ENCODE measurements around the gene CCNY.

CCNY gene

DNA sequence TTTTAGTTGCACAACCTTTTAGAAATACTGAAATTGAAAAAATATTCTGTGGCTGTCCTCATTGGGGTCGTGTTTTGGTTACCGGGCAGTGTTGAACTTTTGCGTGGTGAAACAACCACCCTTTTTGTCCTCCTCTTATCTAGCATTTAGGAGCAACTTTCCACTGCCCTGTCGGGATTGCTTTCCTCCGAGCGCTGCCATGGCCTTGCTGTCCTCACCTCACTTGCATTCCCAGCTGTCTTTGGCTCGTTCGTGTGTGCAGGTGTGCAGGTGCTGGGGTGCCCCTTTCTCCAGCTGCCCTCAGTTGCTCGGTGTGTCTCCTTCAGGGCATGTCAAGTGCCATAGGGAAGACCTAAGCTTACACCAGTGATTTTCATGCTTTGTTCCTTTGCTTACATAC lies 151.9 kb downstream of the CCNY start:
- Histone ChIP-seq H3K14ac (ENCODE audit: low read length in 2 of 2) (no peak overlapping the region), H3K4me1 (ENCODE audit: control insufficient read depth, insufficient read depth, low read depth, low read length) (peaks cover 8% of the 10 kb centered on the region), H4K91ac (ENCODE audit: low read length) (no peak overlapping the region), H3K4me2 (ENCODE audit: low read length, poor library complexity, severe bottlenecking) (no peak overlapping the region), H3K27me3 (ENCODE audit: control insufficient read depth in 1 of 2, insufficient read depth in 1 of 2, low read length in 2 of 2) (no peaks in the 10 kb centered on the region), H4K8ac (ENCODE audit: low read length) (no peak overlapping the region), H3K23ac (ENCODE audit: low read length in 2 of 2) (peak overlapping the region in 1 of 2 experiments; percentile 9), H3K4ac (ENCODE audit: low read depth in 1 of 2, low read length in 2 of 2) (no peak overlapping the region), H3K27ac (ENCODE audit: low read length, poor library complexity, severe bottlenecking) (no peak overlapping the region), H2AK5ac (ENCODE audit: low read length, severe bottlenecking) (no peak overlapping the region), H2BK15ac (ENCODE audit: low read depth, poor library complexity, severe bottlenecking) (no peak overlapping the region), H3K36me3 (ENCODE audit: control insufficient read depth in 1 of 2, insufficient read depth in 2 of 2, low read depth in 1 of 2, low read length in 2 of 2) (peaks cover 15 to 44% of the 10 kb centered on the region in 2 experiments), H2BK5ac (ENCODE audit: low read depth, low read length, poor library complexity, severe bottlenecking) (no peak overlapping the region), H3K9me3 (ENCODE audit: control insufficient read depth, low read length) (no peaks in the 10 kb centered on the region), H2BK12ac (ENCODE audit: low read length in 2 of 2) (peak overlapping the region in 1 of 2 experiments; percentile 67), H3K79me1 (replicated peaks; ENCODE audit: low read length, poor library complexity, severe bottlenecking) (peaks cover 30% of the 10 kb centered on the region), H3K18ac (ENCODE audit: low read depth in 1 of 2, low read length in 2 of 2) (no peak overlapping the region), H3K9ac (ENCODE audit: low read length) (no peak overlapping the region), H2BK120ac (ENCODE audit: low read depth, low read length) (no peak overlapping the region), H2AFZ (ENCODE audit: low read depth, low read length) (no peak overlapping the region), H3K4me3 (ENCODE audit: insufficient read depth in 1 of 2, low read depth in 1 of 2, low read length in 2 of 2) (no peak overlapping the region)
- DNase-seq, result no peak
- 99% methylated on average over 9 of the region's 9 CpGs for WGBS

DNA sequence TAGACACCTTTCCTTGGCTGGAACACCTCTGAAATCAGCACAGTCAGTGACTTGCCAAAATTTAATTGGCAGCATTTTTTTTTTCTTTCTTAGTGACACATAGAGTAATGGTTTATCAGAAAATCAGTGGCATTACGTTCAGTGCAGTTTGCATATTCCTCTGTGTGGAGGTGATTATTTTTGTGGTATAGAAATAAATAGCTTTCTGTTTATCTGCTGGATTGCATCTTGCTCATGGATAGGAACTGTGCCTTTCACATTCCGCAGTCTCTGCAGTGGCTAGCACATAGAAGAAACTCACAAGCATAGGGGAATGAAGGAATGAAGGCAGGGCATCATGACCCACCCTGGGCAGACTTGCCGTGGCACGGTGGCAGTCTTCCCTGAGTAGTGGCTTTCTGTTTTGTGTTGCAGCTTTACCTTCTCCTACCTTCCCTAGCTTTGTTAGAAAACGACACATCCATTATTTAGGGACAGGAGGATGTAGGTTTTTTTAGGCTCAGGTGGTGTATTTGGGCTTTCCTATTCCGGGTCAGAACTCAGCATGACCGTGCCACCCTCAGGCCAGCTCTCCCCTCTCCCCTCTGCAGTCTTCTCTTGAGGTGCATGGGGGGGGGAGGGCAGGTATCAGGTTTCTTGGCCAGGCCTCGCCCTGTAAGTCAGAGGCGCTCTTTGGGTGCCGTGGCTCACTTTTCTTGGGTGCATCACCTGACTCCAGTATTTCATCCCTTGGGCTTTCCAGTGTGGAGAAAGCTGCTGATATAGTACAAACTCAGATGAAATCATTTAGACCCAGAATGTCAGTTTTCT lies 156.3 kb downstream of the CCNY start:
- H2BK5ac ChIP-seq (ENCODE audit: low read depth, low read length, poor library complexity, severe bottlenecking), result no peak overlapping the region
- peaks cover 36% of the 10 kb centered on the region for H3K79me1 ChIP-seq (replicated peaks; ENCODE audit: low read length, poor library complexity, severe bottlenecking)
- H2AFZ ChIP-seq (ENCODE audit: low read depth, low read length), result no peak overlapping the region
- H4K8ac ChIP-seq (ENCODE audit: low read length), result no peak overlapping the region
- peaks cover 10% of the 10 kb centered on the region for H3K4me1 ChIP-seq (ENCODE audit: control insufficient read depth, insufficient read depth, low read depth, low read length)
- no peaks in the 10 kb centered on the region for H3K27me3 ChIP-seq (ENCODE audit: control insufficient read depth in 1 of 2, insufficient read depth in 1 of 2, low read length in 2 of 2)
- no peak overlapping the region for H3K9ac ChIP-seq (ENCODE audit: low read length)
- H3K4me3 ChIP-seq (ENCODE audit: insufficient read depth in 1 of 2, low read depth in 1 of 2, low read length in 2 of 2), result no peak overlapping the region
- no peak overlapping the region for H2BK120ac ChIP-seq (ENCODE audit: low read depth, low read length)
- no peak overlapping the region for H3K4ac ChIP-seq (ENCODE audit: low read depth in 1 of 2, low read length in 2 of 2)
- no peak overlapping the region for H4K91ac ChIP-seq (ENCODE audit: low read length)
- WGBS, result 95% methylated on average over 9 of the region's 10 CpGs
- H3K23ac ChIP-seq (ENCODE audit: low read length in 2 of 2), result no peak overlapping the region
- no peak overlapping the region for H2AK5ac ChIP-seq (ENCODE audit: low read length, severe bottlenecking)
- no peaks in the 10 kb centered on the region for H3K9me3 ChIP-seq (ENCODE audit: control insufficient read depth, low read length)
- no peak overlapping the region for H3K4me2 ChIP-seq (ENCODE audit: low read length, poor library complexity, severe bottlenecking)
- no peak overlapping the region for H2BK15ac ChIP-seq (ENCODE audit: low read depth, poor library complexity, severe bottlenecking)
- peaks cover 12 to 15% of the 10 kb centered on the region in 2 experiments for H3K36me3 ChIP-seq (ENCODE audit: control insufficient read depth in 1 of 2, insufficient read depth in 2 of 2, low read depth in 1 of 2, low read length in 2 of 2)
- no peak overlapping the region for H3K27ac ChIP-seq (ENCODE audit: low read length, poor library complexity, severe bottlenecking)
- no peak overlapping the region for H3K14ac ChIP-seq (ENCODE audit: low read length in 2 of 2)
- H3K18ac ChIP-seq (ENCODE audit: low read depth in 1 of 2, low read length in 2 of 2), result no peak overlapping the region
- no peak overlapping the region for H2BK12ac ChIP-seq (ENCODE audit: low read length in 2 of 2)
- DNase-seq, result no peak

DNA sequence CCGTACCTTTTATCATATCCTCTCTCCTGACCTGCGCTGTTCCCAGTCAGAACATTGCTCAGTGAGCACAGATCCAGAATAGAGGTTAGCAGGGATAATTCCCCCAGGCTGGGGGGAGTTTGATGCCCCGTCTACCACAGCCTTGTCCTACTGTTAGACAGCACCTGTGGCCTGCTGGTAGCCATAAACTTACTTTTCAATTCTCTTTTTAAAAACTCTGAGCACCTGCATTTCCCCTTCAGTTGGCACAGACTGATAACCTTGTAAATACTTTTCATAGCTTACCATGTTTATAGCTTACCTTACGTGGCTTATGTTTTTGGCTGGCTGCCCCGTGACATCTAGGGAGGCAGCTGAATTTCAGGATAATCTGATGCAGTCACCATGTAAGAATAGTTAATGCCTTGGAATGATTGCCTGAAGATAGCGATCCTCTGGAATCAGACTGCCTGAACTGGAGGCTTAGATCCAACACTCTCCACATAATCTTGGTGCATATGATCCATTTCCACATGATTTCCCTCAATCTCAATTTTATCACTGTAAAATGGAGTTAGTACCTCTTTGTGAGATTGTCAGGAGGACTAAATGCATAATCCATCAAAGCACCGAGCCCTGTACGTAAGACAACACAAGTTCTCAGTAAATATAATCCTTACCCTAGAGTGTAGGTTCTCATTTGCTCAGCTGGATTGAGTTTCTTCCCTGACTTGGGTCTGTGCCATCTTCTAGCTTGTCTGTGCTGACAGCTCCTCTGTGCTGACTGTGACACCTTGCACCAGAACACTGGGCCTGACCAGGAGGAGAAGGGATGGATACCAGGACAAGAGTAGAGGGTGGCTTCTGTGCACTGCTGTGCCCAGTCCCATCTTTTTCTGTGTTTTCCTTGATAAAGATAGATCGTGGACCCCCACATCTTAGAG lies 157.1 kb downstream of the CCNY start:
- Histone ChIP-seq H3K79me1 (replicated peaks; ENCODE audit: low read length, poor library complexity, severe bottlenecking) (peaks cover 41% of the 10 kb centered on the region), H2BK12ac (ENCODE audit: low read length in 2 of 2) (no peak overlapping the region), H3K36me3 (ENCODE audit: control insufficient read depth in 1 of 2, insufficient read depth in 2 of 2, low read depth in 1 of 2, low read length in 2 of 2) (peaks cover 10 to 13% of the 10 kb centered on the region in 2 experiments), H3K9me3 (ENCODE audit: control insufficient read depth, low read length) (no peaks in the 10 kb centered on the region), H2AFZ (ENCODE audit: low read depth, low read length) (no peak overlapping the region), H3K4ac (ENCODE audit: low read depth in 1 of 2, low read length in 2 of 2) (no peak overlapping the region), H3K4me3 (ENCODE audit: insufficient read depth in 1 of 2, low read depth in 1 of 2, low read length in 2 of 2) (no peak overlapping the region), H4K8ac (ENCODE audit: low read length) (no peak overlapping the region), H3K27me3 (ENCODE audit: control insufficient read depth in 1 of 2, insufficient read depth in 1 of 2, low read length in 2 of 2) (no peaks in the 10 kb centered on the region), H2AK5ac (ENCODE audit: low read length, severe bottlenecking) (no peak overlapping the region), H3K23ac (ENCODE audit: low read length in 2 of 2) (no peak overlapping the region), H2BK15ac (ENCODE audit: low read depth, poor library complexity, severe bottlenecking) (no peak overlapping the region), H3K4me2 (ENCODE audit: low read length, poor library complexity, severe bottlenecking) (no peak overlapping the region), H4K91ac (ENCODE audit: low read length) (no peak overlapping the region), H3K27ac (ENCODE audit: low read length, poor library complexity, severe bottlenecking) (no peak overlapping the region), H3K9ac (ENCODE audit: low read length) (no peak overlapping the region), H3K4me1 (ENCODE audit: control insufficient read depth, insufficient read depth, low read depth, low read length) (peaks cover 10% of the 10 kb centered on the region), H3K14ac (ENCODE audit: low read length in 2 of 2) (no peak overlapping the region), H3K18ac (ENCODE audit: low read depth in 1 of 2, low read length in 2 of 2) (no peak overlapping the region), H2BK120ac (ENCODE audit: low read depth, low read length) (no peak overlapping the region), H2BK5ac (ENCODE audit: low read depth, low read length, poor library complexity, severe bottlenecking) (no peak overlapping the region)
- WGBS, result 98% methylated on average over 9 of the region's 9 CpGs
- DNase-seq, result no peak
